Breast epithelium (tissue), 3 donors: ENCODE data around the gene BBS12.

Experiments used
- CTCF ChIP-seq, 3 donors: fragments of 450-650 bp; IDR thresholded peaks; one replicate each; pipeline ENCODE4 v1.5.1; 2016 to 2017; ENCODE audit warnings: antibody characterized with exemption in 3 of 3, mild to moderate bottlenecking in 3 of 3, moderate library complexity in 3 of 3
- POLR2A ChIP-seq: fragments of 450-650 bp; IDR thresholded peaks from one replicate; pipeline ENCODE4 v1.6.1; 2016; ENCODE audit warnings: antibody characterized with exemption, mild to moderate bottlenecking, moderate library complexity
- POLR2AphosphoS5 ChIP-seq, 3 donors: sonication (generic); formaldehyde crosslinking; IDR thresholded peaks; one replicate each; pipeline ENCODE4 v1.6.1; 2017; ENCODE audit warnings: antibody characterized with exemption in 3 of 3

DNA sequence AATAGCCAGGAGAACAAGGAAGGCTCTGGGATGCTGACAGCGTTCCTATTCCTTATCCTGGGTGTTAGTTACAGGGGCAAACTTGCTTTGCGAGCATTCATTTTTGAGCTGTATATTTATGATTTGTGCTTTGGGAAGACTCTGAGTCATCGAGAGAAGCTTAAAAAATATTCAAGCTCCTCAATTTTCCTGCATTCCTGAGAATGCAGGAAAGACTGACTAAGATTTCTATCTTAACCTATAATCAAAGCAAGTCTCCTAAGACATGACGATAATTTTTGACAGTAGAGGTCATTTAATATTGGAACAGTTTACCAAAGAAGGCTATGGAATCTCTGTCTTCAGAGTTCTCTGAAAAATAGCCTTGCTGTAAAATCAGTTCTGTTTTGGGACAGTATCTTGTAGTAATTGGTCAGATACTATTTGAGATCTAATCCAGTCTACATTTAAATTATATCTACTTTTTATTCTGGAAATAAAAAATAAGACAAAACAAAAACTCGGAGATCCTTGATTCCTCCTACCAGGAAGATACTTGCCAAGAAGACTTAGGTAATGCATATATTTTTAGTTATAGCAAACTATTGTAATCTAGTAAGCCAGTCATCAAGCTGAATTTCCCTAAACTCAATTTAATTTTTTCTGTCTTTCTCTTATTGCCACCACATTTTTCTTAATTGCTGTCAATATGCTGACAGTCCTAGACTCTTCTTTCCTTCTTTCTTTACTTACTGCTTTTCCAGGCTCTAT, 31.7 kb downstream of the BBS12 start:
- TF ChIP-seq POLR2A = no peak
- no peak for TF ChIP-seq POLR2AphosphoS5 (IDR thresholded peaks at IDR 0.05)
- no peak for TF ChIP-seq CTCF (IDR thresholded peaks at IDR 0.05)
